ENCODE results near the gene C1orf210. TPM values are rescaled to one million over a fixed set of nuclear protein-coding genes. Genes with fewer than 3 reads are reported as not detected.

C1orf210 gene
- polyA plus RNA-seq, 1 experiment = not detected

GRCh38 chr1:43306688-43307457 is 21.5 kb upstream of the C1orf210 start:
- no peak for DNase-seq (ENCODE audit: low read depth, low spot score)
- Histone ChIP-seq H3K27me3 (ENCODE audit: control insufficient read depth, insufficient read depth, low read length) (peaks cover 3% of the 10 kb centered on the region), H3K9me3 (ENCODE audit: control insufficient read depth, insufficient read depth, low read length) (no peaks in the 10 kb centered on the region), H3K4me3 (ENCODE audit: low read depth, low read length) (no peak overlapping the region), H3K27ac (ENCODE audit: low read depth, low read length) (no peak overlapping the region)
- POLR2A ChIA-PET = no interaction called here
- TF ChIP-seq CTCF (IDR thresholded peaks at IDR 0.05; ENCODE audit: low read depth, low read length) = no peak
- CTCF ChIA-PET = no interaction called here

- H3K4me3 ChIP-seq (ENCODE audit: low read depth, low read length) = no peak overlapping the region
- CTCF ChIA-PET = no interaction called here
- peaks cover 3% of the 10 kb centered on the region for H3K27me3 ChIP-seq (ENCODE audit: control insufficient read depth, insufficient read depth, low read length)
- H3K9me3 ChIP-seq (ENCODE audit: control insufficient read depth, insufficient read depth, low read length) = no peaks in the 10 kb centered on the region
- DNase-seq (ENCODE audit: low read depth, low spot score) = no peak
- no peak overlapping the region for H3K27ac ChIP-seq (ENCODE audit: low read depth, low read length)
- POLR2A ChIA-PET = no interaction called here
- TF ChIP-seq CTCF (IDR thresholded peaks at IDR 0.05; ENCODE audit: low read depth, low read length) = no peak
Observed at GRCh38 chr1:43305926-43306687, 20.7 kb upstream of the C1orf210 start.

- Histone ChIP-seq H3K4me3 (ENCODE audit: low read depth, low read length) (no peak overlapping the region), H3K9me3 (ENCODE audit: control insufficient read depth, insufficient read depth, low read length) (no peaks in the 10 kb centered on the region), H3K27ac (ENCODE audit: low read depth, low read length) (no peak overlapping the region), H3K27me3 (ENCODE audit: control insufficient read depth, insufficient read depth, low read length) (peaks cover 3% of the 10 kb centered on the region)
- ChIA-PET CTCF (no interaction called here), POLR2A (no interaction called here)
- no peak for TF ChIP-seq CTCF (IDR thresholded peaks at IDR 0.05; ENCODE audit: low read depth, low read length)
- no peak for DNase-seq (ENCODE audit: low read depth, low spot score)
Observed at GRCh38 chr1:43305461-43305860, 20.1 kb upstream of the C1orf210 start.

GRCh38 chr1:43304771-43305300 is 19.5 kb upstream of the C1orf210 start:
- Histone ChIP-seq H3K4me3 (ENCODE audit: low read depth, low read length) (no peak overlapping the region), H3K27me3 (ENCODE audit: control insufficient read depth, insufficient read depth, low read length) (peaks cover 3% of the 10 kb centered on the region), H3K9me3 (ENCODE audit: control insufficient read depth, insufficient read depth, low read length) (no peaks in the 10 kb centered on the region), H3K27ac (ENCODE audit: low read depth, low read length) (no peak overlapping the region)
- CTCF ChIA-PET = no interaction called here
- DNase-seq (ENCODE audit: low read depth, low spot score) = no peak
- TF ChIP-seq CTCF (IDR thresholded peaks at IDR 0.05; ENCODE audit: low read depth, low read length) = no peak
- POLR2A ChIA-PET = interaction anchor here (0.6 kb wide), 1 partner anchor 16 kb away, joined by 3 read pairs; no protein-coding TSS in a partner anchor

- TF ChIP-seq CTCF (IDR thresholded peaks at IDR 0.05; ENCODE audit: low read depth, low read length) = no peak
- DNase-seq (ENCODE audit: low read depth, low spot score) = no peak
- Histone ChIP-seq H3K9me3 (ENCODE audit: control insufficient read depth, insufficient read depth, low read length) (no peaks in the 10 kb centered on the region), H3K27ac (ENCODE audit: low read depth, low read length) (no peak overlapping the region), H3K4me3 (ENCODE audit: low read depth, low read length) (no peak overlapping the region), H3K27me3 (ENCODE audit: control insufficient read depth, insufficient read depth, low read length) (peaks cover 3% of the 10 kb centered on the region)
- POLR2A ChIA-PET = interaction anchor here (0.6 to 0.7 kb wide), 2 partner anchors 17 to 134 kb away, joined by 3 read pairs; no protein-coding TSS in a partner anchor
- CTCF ChIA-PET = no interaction called here
Observed at GRCh38 chr1:43304314-43304681, 18.9 kb upstream of the C1orf210 start.

Data from AG04450 (cell line).